Measurements from ENCODE around the gene MISP3. TPM values are rescaled to one million over a fixed set of nuclear protein-coding genes. Genes with fewer than 3 reads are reported as not detected.

Gene MISP3
- total and polyA plus RNA-seq, 9 of the 15 experiments (the other 6 are each of a cell fraction or from before 2014, with no cell fraction given) = 0.25 to 5.6 (median 1.6) TPM

DNA sequence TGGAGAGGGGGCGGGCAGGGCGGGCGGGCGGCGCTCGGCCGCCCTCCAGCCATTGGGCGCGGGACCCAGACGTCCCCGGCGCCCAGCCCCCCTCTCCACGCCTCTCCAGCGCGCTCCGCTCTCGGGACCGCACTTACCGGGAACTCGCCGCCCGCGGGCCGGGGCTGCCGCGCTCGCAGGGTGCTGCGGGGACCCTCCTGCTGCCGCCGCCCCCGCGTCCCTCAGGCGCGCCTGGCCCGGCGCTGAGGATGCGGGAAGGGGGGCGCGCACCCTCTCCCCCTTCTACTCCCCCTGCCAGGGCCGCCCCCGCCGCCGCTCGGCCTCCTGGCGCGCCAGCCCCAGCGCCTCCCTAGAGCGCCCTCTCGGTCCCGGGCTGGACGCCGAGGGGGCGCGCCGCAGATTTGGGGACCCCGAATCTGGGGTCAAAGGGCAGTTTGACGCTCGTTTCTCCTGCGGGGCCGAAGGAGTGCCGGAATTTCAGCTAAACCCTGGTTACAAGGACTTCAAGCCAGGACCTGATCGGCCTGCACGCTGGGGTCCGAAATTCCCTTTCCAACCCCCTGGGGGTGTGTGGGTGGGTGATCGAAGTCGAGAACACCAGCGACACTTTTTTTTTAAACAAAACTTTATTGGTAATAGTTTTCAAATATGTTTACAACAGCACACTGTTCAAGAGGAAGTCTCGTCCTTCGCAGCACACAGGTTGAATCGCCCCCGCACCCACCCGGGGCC lies 18.7 kb downstream of the MISP3 start (continued):
- TF ChIP-seq, protein P1, sequence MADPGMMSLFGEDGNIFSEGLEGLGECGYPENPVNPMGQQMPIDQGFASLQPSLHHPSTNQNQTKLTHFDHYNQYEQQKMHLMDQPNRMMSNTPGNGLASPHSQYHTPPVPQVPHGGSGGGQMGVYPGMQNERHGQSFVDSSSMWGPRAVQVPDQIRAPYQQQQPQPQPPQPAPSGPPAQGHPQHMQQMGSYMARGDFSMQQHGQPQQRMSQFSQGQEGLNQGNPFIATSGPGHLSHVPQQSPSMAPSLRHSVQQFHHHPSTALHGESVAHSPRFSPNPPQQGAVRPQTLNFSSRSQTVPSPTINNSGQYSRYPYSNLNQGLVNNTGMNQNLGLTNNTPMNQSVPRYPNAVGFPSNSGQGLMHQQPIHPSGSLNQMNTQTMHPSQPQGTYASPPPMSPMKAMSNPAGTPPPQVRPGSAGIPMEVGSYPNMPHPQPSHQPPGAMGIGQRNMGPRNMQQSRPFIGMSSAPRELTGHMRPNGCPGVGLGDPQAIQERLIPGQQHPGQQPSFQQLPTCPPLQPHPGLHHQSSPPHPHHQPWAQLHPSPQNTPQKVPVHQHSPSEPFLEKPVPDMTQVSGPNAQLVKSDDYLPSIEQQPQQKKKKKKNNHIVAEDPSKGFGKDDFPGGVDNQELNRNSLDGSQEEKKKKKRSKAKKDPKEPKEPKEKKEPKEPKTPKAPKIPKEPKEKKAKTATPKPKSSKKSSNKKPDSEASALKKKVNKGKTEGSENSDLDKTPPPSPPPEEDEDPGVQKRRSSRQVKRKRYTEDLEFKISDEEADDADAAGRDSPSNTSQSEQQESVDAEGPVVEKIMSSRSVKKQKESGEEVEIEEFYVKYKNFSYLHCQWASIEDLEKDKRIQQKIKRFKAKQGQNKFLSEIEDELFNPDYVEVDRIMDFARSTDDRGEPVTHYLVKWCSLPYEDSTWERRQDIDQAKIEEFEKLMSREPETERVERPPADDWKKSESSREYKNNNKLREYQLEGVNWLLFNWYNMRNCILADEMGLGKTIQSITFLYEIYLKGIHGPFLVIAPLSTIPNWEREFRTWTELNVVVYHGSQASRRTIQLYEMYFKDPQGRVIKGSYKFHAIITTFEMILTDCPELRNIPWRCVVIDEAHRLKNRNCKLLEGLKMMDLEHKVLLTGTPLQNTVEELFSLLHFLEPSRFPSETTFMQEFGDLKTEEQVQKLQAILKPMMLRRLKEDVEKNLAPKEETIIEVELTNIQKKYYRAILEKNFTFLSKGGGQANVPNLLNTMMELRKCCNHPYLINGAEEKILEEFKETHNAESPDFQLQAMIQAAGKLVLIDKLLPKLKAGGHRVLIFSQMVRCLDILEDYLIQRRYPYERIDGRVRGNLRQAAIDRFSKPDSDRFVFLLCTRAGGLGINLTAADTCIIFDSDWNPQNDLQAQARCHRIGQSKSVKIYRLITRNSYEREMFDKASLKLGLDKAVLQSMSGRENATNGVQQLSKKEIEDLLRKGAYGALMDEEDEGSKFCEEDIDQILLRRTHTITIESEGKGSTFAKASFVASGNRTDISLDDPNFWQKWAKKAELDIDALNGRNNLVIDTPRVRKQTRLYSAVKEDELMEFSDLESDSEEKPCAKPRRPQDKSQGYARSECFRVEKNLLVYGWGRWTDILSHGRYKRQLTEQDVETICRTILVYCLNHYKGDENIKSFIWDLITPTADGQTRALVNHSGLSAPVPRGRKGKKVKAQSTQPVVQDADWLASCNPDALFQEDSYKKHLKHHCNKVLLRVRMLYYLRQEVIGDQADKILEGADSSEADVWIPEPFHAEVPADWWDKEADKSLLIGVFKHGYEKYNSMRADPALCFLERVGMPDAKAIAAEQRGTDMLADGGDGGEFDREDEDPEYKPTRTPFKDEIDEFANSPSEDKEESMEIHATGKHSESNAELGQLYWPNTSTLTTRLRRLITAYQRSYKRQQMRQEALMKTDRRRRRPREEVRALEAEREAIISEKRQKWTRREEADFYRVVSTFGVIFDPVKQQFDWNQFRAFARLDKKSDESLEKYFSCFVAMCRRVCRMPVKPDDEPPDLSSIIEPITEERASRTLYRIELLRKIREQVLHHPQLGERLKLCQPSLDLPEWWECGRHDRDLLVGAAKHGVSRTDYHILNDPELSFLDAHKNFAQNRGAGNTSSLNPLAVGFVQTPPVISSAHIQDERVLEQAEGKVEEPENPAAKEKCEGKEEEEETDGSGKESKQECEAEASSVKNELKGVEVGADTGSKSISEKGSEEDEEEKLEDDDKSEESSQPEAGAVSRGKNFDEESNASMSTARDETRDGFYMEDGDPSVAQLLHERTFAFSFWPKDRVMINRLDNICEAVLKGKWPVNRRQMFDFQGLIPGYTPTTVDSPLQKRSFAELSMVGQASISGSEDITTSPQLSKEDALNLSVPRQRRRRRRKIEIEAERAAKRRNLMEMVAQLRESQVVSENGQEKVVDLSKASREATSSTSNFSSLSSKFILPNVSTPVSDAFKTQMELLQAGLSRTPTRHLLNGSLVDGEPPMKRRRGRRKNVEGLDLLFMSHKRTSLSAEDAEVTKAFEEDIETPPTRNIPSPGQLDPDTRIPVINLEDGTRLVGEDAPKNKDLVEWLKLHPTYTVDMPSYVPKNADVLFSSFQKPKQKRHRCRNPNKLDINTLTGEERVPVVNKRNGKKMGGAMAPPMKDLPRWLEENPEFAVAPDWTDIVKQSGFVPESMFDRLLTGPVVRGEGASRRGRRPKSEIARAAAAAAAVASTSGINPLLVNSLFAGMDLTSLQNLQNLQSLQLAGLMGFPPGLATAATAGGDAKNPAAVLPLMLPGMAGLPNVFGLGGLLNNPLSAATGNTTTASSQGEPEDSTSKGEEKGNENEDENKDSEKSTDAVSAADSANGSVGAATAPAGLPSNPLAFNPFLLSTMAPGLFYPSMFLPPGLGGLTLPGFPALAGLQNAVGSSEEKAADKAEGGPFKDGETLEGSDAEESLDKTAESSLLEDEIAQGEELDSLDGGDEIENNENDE (IDR thresholded peaks at IDR 0.05; ENCODE audit: low read depth, low read length) = no peak
- TF ChIP-seq PHF20 (IDR thresholded peaks at IDR 0.05; ENCODE audit: partially characterized antibody) = peak; percentile 13
- TF ChIP-seq RBBP5 (IDR thresholded peaks at IDR 0.05; ENCODE audit: borderline replicate concordance, insufficient read depth, low read length, poor library complexity, severe bottlenecking) = peak; percentile 76
- TF ChIP-seq, protein P2, sequence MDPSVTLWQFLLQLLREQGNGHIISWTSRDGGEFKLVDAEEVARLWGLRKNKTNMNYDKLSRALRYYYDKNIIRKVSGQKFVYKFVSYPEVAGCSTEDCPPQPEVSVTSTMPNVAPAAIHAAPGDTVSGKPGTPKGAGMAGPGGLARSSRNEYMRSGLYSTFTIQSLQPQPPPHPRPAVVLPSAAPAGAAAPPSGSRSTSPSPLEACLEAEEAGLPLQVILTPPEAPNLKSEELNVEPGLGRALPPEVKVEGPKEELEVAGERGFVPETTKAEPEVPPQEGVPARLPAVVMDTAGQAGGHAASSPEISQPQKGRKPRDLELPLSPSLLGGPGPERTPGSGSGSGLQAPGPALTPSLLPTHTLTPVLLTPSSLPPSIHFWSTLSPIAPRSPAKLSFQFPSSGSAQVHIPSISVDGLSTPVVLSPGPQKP (CRISPR knock-in tag; IDR thresholded peaks at IDR 0.05) = no peak
- TF ChIP-seq PTBP1 (IDR thresholded peaks at IDR 0.05; ENCODE audit: low read depth, low read length) = 0 out of 2 replicates have a peak, but pooled peaks have one; percentile 24
- no peak for TF ChIP-seq TCF7 (IDR thresholded peaks at IDR 0.05; ENCODE audit: borderline replicate concordance)
- no peak for TF ChIP-seq SMAD2 (IDR thresholded peaks at IDR 0.05; ENCODE audit: low read depth, low read length)
- peak; percentile 31 to 46; a peak in 1 of 4 replicates for TF ChIP-seq FOXK2 (conservative IDR thresholded peaks at IDR 0.05 in 1 of 2, IDR thresholded peaks at IDR 0.05 in 1 of 2; ENCODE audit: low read depth in 2 of 2)
- TF ChIP-seq, protein P3, sequence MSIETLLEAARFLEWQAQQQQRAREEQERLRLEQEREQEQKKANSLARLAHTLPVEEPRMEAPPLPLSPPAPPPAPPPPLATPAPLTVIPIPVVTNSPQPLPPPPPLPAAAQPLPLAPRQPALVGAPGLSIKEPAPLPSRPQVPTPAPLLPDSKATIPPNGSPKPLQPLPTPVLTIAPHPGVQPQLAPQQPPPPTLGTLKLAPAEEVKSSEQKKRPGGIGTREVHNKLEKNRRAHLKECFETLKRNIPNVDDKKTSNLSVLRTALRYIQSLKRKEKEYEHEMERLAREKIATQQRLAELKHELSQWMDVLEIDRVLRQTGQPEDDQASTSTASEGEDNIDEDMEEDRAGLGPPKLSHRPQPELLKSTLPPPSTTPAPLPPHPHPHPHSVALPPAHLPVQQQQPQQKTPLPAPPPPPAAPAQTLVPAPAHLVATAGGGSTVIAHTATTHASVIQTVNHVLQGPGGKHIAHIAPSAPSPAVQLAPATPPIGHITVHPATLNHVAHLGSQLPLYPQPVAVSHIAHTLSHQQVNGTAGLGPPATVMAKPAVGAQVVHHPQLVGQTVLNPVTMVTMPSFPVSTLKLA (conservative IDR thresholded peaks at IDR 0.05) = peak; percentile 72 to 86; a peak in 3 of 4 replicates
- TF ChIP-seq, protein P4, sequence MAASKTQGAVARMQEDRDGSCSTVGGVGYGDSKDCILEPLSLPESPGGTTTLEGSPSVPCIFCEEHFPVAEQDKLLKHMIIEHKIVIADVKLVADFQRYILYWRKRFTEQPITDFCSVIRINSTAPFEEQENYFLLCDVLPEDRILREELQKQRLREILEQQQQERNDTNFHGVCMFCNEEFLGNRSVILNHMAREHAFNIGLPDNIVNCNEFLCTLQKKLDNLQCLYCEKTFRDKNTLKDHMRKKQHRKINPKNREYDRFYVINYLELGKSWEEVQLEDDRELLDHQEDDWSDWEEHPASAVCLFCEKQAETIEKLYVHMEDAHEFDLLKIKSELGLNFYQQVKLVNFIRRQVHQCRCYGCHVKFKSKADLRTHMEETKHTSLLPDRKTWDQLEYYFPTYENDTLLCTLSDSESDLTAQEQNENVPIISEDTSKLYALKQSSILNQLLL (CRISPR knock-in tag; IDR thresholded peaks at IDR 0.05; ENCODE audit: borderline replicate concordance) = no peak
